Measurements from ENCODE around the gene ABHD13.
A peak's percentile ranks its signal among the peaks of the same experiment; 100 is the strongest.
"Not testable (repeated sequence)": the region's sequence is repeated elsewhere in the genome, so short reads cannot be mapped to it uniquely, and the experiment has no call there.

Gene ABHD13

GRCh38 chr13:108223687-108224503 lies 5.7 kb downstream of the ABHD13 start:
- DNase-seq (ENCODE audit: low spot score): no peak

- DNase-seq (ENCODE audit: low spot score): no peak
Observed at GRCh38 chr13:108225440-108225839, 7.2 kb downstream of the ABHD13 start.

- no peak for DNase-seq (ENCODE audit: low spot score)
Observed at GRCh38 chr13:108226184-108226583, 8.0 kb downstream of the ABHD13 start.

- no peak for DNase-seq (ENCODE audit: low spot score)
Observed at GRCh38 chr13:108227651-108228272, 9.6 kb downstream of the ABHD13 start.

GRCh38 chr13:108230377-108230776 lies 12.2 kb downstream of the ABHD13 start:
- no peak for DNase-seq (ENCODE audit: low spot score)

GRCh38 chr13:108249150-108249549 lies 31.0 kb downstream of the ABHD13 start:
- DNase-seq (ENCODE audit: low spot score): no peak

- no peak for DNase-seq (ENCODE audit: low spot score)
Observed at GRCh38 chr13:108257248-108257647, 39.1 kb downstream of the ABHD13 start.

GRCh38 chr13:108263621-108264355 lies 45.6 kb downstream of the ABHD13 start:
- DNase-seq (ENCODE audit: low spot score): no peak

- DNase-seq (ENCODE audit: low spot score): no peak
Observed at GRCh38 chr13:108266321-108266990, 48.3 kb downstream of the ABHD13 start.

GRCh38 chr13:108267347-108267746 lies 49.2 kb downstream of the ABHD13 start:
- DNase-seq (ENCODE audit: low spot score): no peak

GRCh38 chr13:108267855-108268254 lies 49.7 kb downstream of the ABHD13 start:
- not testable (repeated sequence) for DNase-seq (ENCODE audit: low spot score)

GRCh38 chr13:108268466-108269112 lies 50.4 kb downstream of the ABHD13 start:
- no peak for DNase-seq (ENCODE audit: low spot score)

- peak; percentile 9 for DNase-seq (ENCODE audit: low spot score)
Observed at GRCh38 chr13:108269601-108270328, 51.6 kb downstream of the ABHD13 start, which contains the start of gene TNFSF13B. Gene TNFSF13B (plus strand): TSS chr13:108269718. CDS start chr13:108269896, 178 bp downstream.

GRCh38 chr13:108270442-108270841 lies 52.2 kb downstream of the ABHD13 start:
- no peak for DNase-seq (ENCODE audit: low spot score)

- DNase-seq (ENCODE audit: low spot score): no peak
Observed at GRCh38 chr13:108272333-108272732, 54.1 kb downstream of the ABHD13 start.

- DNase-seq (ENCODE audit: low spot score): no peak
Observed at GRCh38 chr13:108273429-108274118, 55.4 kb downstream of the ABHD13 start.

GRCh38 chr13:108274718-108275117 lies 56.5 kb downstream of the ABHD13 start:
- DNase-seq (ENCODE audit: low spot score): no peak

- DNase-seq (ENCODE audit: low spot score): no peak
Observed at GRCh38 chr13:108276060-108276459, 57.9 kb downstream of the ABHD13 start.

GRCh38 chr13:108278466-108278865 lies 60.3 kb downstream of the ABHD13 start:
- no peak for DNase-seq (ENCODE audit: low spot score)

GRCh38 chr13:108281901-108282300 lies 63.7 kb downstream of the ABHD13 start:
- DNase-seq (ENCODE audit: low spot score): no peak

Data from putamen (tissue), 1 donor.